ENCODE data around the gene PRDM16.

DNA sequence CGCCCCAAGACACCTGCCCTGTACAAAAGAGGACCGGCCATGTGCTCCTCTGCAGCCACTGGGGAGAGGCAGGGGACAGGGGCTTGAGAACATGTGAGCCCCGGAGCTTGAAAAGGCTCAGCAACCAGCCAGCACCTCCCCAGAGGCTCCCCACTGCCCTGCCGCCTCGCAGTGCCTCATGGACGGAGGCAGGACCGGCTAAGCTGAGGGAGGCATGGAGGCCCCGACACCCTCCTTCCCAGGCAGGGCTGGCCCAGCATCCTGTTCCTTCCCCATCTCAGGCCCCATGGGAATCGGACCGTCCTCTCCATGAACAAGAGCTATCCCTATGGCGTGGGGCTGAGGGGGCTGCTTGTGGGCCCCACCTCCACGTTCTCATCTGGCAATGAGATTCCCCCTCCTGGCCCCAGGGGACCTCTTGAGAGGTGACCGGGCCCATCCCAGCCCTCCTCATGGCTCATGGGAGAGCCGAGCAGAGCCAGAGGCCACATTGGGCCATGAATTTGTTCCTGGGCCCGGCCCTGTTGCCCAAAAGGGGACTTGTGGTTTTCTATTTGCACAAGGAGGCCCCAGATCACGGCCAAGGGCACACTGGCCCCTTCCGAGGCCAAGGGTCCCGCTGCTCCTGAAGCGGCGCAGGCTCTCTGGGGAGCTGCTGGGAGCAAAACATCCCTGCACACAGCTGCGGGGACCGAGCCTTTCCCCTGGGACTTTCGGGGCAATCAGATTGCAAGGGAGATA lies 320.3 kb downstream of the PRDM16 start:
- TF ChIP-seq, protein P1, sequence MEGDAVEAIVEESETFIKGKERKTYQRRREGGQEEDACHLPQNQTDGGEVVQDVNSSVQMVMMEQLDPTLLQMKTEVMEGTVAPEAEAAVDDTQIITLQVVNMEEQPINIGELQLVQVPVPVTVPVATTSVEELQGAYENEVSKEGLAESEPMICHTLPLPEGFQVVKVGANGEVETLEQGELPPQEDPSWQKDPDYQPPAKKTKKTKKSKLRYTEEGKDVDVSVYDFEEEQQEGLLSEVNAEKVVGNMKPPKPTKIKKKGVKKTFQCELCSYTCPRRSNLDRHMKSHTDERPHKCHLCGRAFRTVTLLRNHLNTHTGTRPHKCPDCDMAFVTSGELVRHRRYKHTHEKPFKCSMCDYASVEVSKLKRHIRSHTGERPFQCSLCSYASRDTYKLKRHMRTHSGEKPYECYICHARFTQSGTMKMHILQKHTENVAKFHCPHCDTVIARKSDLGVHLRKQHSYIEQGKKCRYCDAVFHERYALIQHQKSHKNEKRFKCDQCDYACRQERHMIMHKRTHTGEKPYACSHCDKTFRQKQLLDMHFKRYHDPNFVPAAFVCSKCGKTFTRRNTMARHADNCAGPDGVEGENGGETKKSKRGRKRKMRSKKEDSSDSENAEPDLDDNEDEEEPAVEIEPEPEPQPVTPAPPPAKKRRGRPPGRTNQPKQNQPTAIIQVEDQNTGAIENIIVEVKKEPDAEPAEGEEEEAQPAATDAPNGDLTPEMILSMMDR (conservative IDR thresholded peaks at IDR 0.05) = no peak
- TF ChIP-seq ZFX (IDR thresholded peaks at IDR 0.05) = no peak

All from C4-2B (cell line).